Right atrium auricular region (tissue), 2 donors: ENCODE results near the gene ACSL3. TPM values are rescaled to one million over a fixed set of nuclear protein-coding genes. Genes with fewer than 3 reads are reported as not detected.

Experiments used
- DNase-seq: peaks from one replicate; pipeline ENCODE4 v3.0.0-alpha.2; 2019; ENCODE audit warnings: low spot score
- H3K27ac ChIP-seq, 2 donors: fragments of 200-600 bp; sonication (generic); 1 replicate in 1 of 2; 2 replicates in 1 of 2; pipeline ENCODE4 v1.5.1; 2016 to 2019
- H3K27me3 ChIP-seq, 2 donors: fragments of 200-600 bp; sonication (generic); one replicate each; pipeline versions ENCODE4 v1.5.1 to v1.6.0; 2017 to 2019
- H3K36me3 ChIP-seq: fragments of 200-600 bp; sonication (generic); one replicate; pipeline ENCODE4 v1.5.1; 2016
- H3K4me1 ChIP-seq, 2 donors: fragments of 200-600 bp; sonication (generic); one replicate each; pipeline versions ENCODE4 v1.5.1 to v1.6.0; 2017 to 2019
- H3K4me3 ChIP-seq, 2 donors: fragments of 200-600 bp; sonication (generic); 1 replicate in 1 of 2; 2 replicates in 1 of 2; pipeline ENCODE4 v1.5.1; 2017 to 2019; ENCODE audit warnings: mild to moderate bottlenecking in 1 of 2, moderate library complexity in 1 of 2
- H3K9me3 ChIP-seq, 2 donors: fragments of 200-600 bp; sonication (generic); one replicate each; pipeline ENCODE4 v1.5.1; 2019
- total RNA-seq, 2 donors: library from RNA; depleted of rRNA; stranded (reverse); fragments of >200 nt; gene quantifications; one replicate each; pipeline ENCODE4 v1.1.0, GENCODE V29; 2016
- TF ChIP-seq, protein P1 (sequence below), 2 donors: fragments of 200-600 bp; sonication (generic); IDR thresholded peaks; one replicate each; pipeline ENCODE4 v1.5.1; 2019; ENCODE audit warnings: antibody characterized with exemption in 2 of 2

Gene ACSL3
- total RNA-seq, 2 donors from 2014 or later = 29.0 to 35.7 TPM

GRCh38 chr2:222968550-222969155 lies 107.8 kb downstream of the ACSL3 start:
- TF ChIP-seq, protein P1, sequence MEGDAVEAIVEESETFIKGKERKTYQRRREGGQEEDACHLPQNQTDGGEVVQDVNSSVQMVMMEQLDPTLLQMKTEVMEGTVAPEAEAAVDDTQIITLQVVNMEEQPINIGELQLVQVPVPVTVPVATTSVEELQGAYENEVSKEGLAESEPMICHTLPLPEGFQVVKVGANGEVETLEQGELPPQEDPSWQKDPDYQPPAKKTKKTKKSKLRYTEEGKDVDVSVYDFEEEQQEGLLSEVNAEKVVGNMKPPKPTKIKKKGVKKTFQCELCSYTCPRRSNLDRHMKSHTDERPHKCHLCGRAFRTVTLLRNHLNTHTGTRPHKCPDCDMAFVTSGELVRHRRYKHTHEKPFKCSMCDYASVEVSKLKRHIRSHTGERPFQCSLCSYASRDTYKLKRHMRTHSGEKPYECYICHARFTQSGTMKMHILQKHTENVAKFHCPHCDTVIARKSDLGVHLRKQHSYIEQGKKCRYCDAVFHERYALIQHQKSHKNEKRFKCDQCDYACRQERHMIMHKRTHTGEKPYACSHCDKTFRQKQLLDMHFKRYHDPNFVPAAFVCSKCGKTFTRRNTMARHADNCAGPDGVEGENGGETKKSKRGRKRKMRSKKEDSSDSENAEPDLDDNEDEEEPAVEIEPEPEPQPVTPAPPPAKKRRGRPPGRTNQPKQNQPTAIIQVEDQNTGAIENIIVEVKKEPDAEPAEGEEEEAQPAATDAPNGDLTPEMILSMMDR (IDR thresholded peaks at IDR 0.05) = no peak
- H3K27me3 ChIP-seq = no peaks in the 10 kb centered on the region
- DNase-seq = no peak
- H3K4me1 ChIP-seq = no peaks in the 10 kb centered on the region
- no peaks in the 10 kb centered on the region for H3K36me3 ChIP-seq
- no peak overlapping the region for H3K27ac ChIP-seq
- no peak overlapping the region for H3K4me3 ChIP-seq
- H3K9me3 ChIP-seq = no peaks in the 10 kb centered on the region

DNA sequence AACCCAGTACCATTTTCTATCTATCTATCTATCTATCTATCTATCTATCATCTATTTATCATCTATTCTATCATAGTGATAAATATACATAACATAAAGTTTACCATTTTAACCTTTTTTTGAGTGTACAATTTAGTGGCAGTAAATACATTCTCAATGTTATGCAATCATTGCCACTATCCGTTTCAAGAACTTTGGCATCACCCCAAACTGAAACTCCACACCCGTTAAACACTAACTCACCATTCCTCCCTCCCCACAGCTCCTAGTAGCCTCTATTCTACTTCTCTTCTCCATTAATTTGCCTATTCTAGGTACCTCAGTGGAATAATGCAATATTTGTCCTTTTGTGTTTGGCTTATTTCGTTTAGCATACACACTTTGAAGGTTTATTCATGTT lies 108.7 kb downstream of the ACSL3 start:
- TF ChIP-seq, protein P1 (IDR thresholded peaks at IDR 0.05) = no peak
- no peaks in the 10 kb centered on the region for H3K27me3 ChIP-seq
- H3K9me3 ChIP-seq = no peaks in the 10 kb centered on the region
- H3K27ac ChIP-seq = no peak overlapping the region
- H3K4me1 ChIP-seq = no peaks in the 10 kb centered on the region
- H3K4me3 ChIP-seq = no peak overlapping the region
- H3K36me3 ChIP-seq = no peaks in the 10 kb centered on the region
- DNase-seq = no peak

DNA sequence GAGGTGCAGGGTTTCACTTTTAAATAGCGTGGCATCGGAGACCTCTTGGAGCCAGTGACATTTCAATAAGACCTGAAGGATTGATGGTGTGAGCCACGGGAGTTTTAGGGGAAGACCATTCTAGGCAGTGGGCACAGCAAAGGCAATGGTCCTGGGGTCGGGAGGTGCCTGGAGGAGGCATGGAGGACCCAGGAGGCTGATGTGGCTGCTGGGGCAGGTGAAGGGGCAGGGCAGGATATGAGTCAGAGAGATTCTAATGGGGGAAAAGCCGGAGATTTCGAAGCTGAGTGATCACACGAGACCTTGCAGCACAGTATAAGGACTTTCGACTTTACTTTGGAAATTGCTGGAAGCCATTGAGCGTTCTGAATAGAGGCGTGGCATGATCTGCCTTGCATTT lies 111.6 kb downstream of the ACSL3 start:
- TF ChIP-seq, protein P1 (IDR thresholded peaks at IDR 0.05) = no peak
- no peak for DNase-seq
- H3K9me3 ChIP-seq = no peaks in the 10 kb centered on the region
- H3K36me3 ChIP-seq = no peaks in the 10 kb centered on the region
- H3K4me1 ChIP-seq = no peaks in the 10 kb centered on the region
- H3K4me3 ChIP-seq = no peak overlapping the region
- H3K27me3 ChIP-seq = no peaks in the 10 kb centered on the region
- H3K27ac ChIP-seq = no peak overlapping the region

GRCh38 chr2:222973237-222973636 lies 112.4 kb downstream of the ACSL3 start:
- Histone ChIP-seq H3K4me1 (no peaks in the 10 kb centered on the region), H3K9me3 (no peaks in the 10 kb centered on the region), H3K27ac (no peak overlapping the region), H3K4me3 (no peak overlapping the region), H3K36me3 (no peaks in the 10 kb centered on the region), H3K27me3 (no peaks in the 10 kb centered on the region)
- TF ChIP-seq, protein P1 (IDR thresholded peaks at IDR 0.05) = no peak
- DNase-seq = no peak

- DNase-seq = no peak
Observed at GRCh38 chr2:222973733-222974132, 112.9 kb downstream of the ACSL3 start.

More at GRCh38 chr2:222973733-222974132, 112.9 kb downstream of the ACSL3 start:
- no peaks in the 10 kb centered on the region for H3K36me3 ChIP-seq
- H3K4me3 ChIP-seq = no peak overlapping the region
- H3K27me3 ChIP-seq = no peaks in the 10 kb centered on the region
- no peak overlapping the region for H3K27ac ChIP-seq
- no peaks in the 10 kb centered on the region for H3K9me3 ChIP-seq
- H3K4me1 ChIP-seq = no peaks in the 10 kb centered on the region
- TF ChIP-seq, protein P1 (IDR thresholded peaks at IDR 0.05) = no peak
